Hepatic stellate cell (primary cell): ENCODE results near the gene MLLT3.
A peak's percentile ranks its signal among the peaks of the same experiment; 100 is the strongest.

Experiments
- DNase-seq: peaks from one replicate; pipeline ENCODE4 v3.0.0; 2011; ENCODE audit warnings: low spot score

Gene MLLT3

GRCh38 chr9:20409321-20410092, 212.8 kb downstream of the MLLT3 start:
- no peak for DNase-seq

- no peak for DNase-seq
Measured at GRCh38 chr9:20408513-20408912, 213.8 kb downstream of the MLLT3 start.

- DNase-seq = no peak
Measured at GRCh38 chr9:20407013-20407412, 215.3 kb downstream of the MLLT3 start.

- no peak for DNase-seq
Measured at GRCh38 chr9:20406344-20406743, 216.0 kb downstream of the MLLT3 start.

- DNase-seq = no peak
Measured at GRCh38 chr9:20405616-20406015, 216.7 kb downstream of the MLLT3 start.

GRCh38 chr9:20405078-20405477, 217.2 kb downstream of the MLLT3 start:
- DNase-seq = no peak

GRCh38 chr9:20404192-20404813, 218.0 kb downstream of the MLLT3 start:
- DNase-seq = no peak

- no peak for DNase-seq
Measured at GRCh38 chr9:20403346-20403745, 219.0 kb downstream of the MLLT3 start.

- no peak for DNase-seq
Measured at GRCh38 chr9:20402273-20402875, 219.9 kb downstream of the MLLT3 start.

- no peak for DNase-seq
Measured at GRCh38 chr9:20398536-20399338, 223.6 kb downstream of the MLLT3 start.

- DNase-seq = no peak
Measured at GRCh38 chr9:20397348-20397747, 225.0 kb downstream of the MLLT3 start.

- DNase-seq = no peak
Measured at GRCh38 chr9:20396509-20396908, 225.8 kb downstream of the MLLT3 start.

- no peak for DNase-seq
Measured at GRCh38 chr9:20395651-20396050, 226.6 kb downstream of the MLLT3 start.

- no peak for DNase-seq
Measured at GRCh38 chr9:20394969-20395368, 227.3 kb downstream of the MLLT3 start.

- DNase-seq = no peak
Measured at GRCh38 chr9:20391208-20391607, 231.1 kb downstream of the MLLT3 start.

GRCh38 chr9:20390400-20390799, 231.9 kb downstream of the MLLT3 start:
- no peak for DNase-seq

- DNase-seq = no peak
Measured at GRCh38 chr9:20387062-20387461, 235.2 kb downstream of the MLLT3 start.

GRCh38 chr9:20384642-20385041, 237.7 kb downstream of the MLLT3 start:
- no peak for DNase-seq

GRCh38 chr9:20382460-20383071, 239.7 kb downstream of the MLLT3 start:
- DNase-seq = peak; percentile 8

- no peak for DNase-seq
Measured at GRCh38 chr9:20380546-20380945, 241.8 kb downstream of the MLLT3 start.

- no peak for DNase-seq
Measured at GRCh38 chr9:20379804-20380225, 242.5 kb downstream of the MLLT3 start.

- no peak for DNase-seq
Measured at GRCh38 chr9:20378851-20379250, 243.4 kb downstream of the MLLT3 start.
